NCI-H748 (cell line): ENCODE results near the gene ZNF480.
"Not testable (repeated sequence)": the region's sequence is repeated elsewhere in the genome, so short reads cannot be mapped to it uniquely, and the experiment has no call there.

ENCODE experiments used
- DNase-seq: peaks from one replicate; lab custom pipeline; 2025; ENCODE audit not compliant: unreplicated experiment; lab: John Stamatoyannopoulos, UW

ZNF480 gene

GRCh38 chr19:52296773-52297600 lies at the start of gene ZNF480:
Gene ZNF480 (plus strand): TSS chr19:52297169. CDS start chr19:52300413, 3,244 bp downstream.
- peak; percentile 93 for DNase-seq

- peak; percentile 73 for DNase-seq
Measured at GRCh38 chr19:52248241-52248640, 48.7 kb upstream of the ZNF480 start.

- no peak for DNase-seq
Measured at GRCh38 chr19:52258426-52258825, 38.5 kb upstream of the ZNF480 start.

- not testable (repeated sequence) for DNase-seq
Measured at GRCh38 chr19:52265556-52265955, 31.4 kb upstream of the ZNF480 start.

- DNase-seq, result peak; percentile 98
Measured at GRCh38 chr19:52269338-52270261, 27.4 kb upstream of the ZNF480 start, which contains the start of gene ZNF766. Gene ZNF766 (plus strand): TSS chr19:52269587. CDS start chr19:52269614, 27 bp downstream.

- DNase-seq, result peak; percentile 38
Measured at GRCh38 chr19:52270266-52270885, 26.6 kb upstream of the ZNF480 start.

- DNase-seq, result no peak
Measured at GRCh38 chr19:52273301-52273700, 23.7 kb upstream of the ZNF480 start.

GRCh38 chr19:52274191-52274590 lies 22.8 kb upstream of the ZNF480 start:
- DNase-seq, result no peak

- DNase-seq, result no peak
Measured at GRCh38 chr19:52275988-52276387, 21.0 kb upstream of the ZNF480 start.

- no peak for DNase-seq
Measured at GRCh38 chr19:52277471-52277870, 19.5 kb upstream of the ZNF480 start.

GRCh38 chr19:52286256-52286655 lies 10.7 kb upstream of the ZNF480 start:
- no peak for DNase-seq

GRCh38 chr19:52291781-52292180 lies 5.2 kb upstream of the ZNF480 start:
- DNase-seq, result no peak

GRCh38 chr19:52292946-52293345 lies 4.0 kb upstream of the ZNF480 start:
- not testable (repeated sequence) for DNase-seq

GRCh38 chr19:52296400-52296772 lies 583 bp upstream of the ZNF480 start:
- no peak for DNase-seq

- no peak for DNase-seq
Measured at GRCh38 chr19:52297601-52298364, 814 bp downstream of the ZNF480 start.

GRCh38 chr19:52307275-52307674 lies 10.3 kb downstream of the ZNF480 start:
- DNase-seq, result peak; percentile 37

GRCh38 chr19:52322429-52322828 lies 25.5 kb downstream of the ZNF480 start:
- DNase-seq, result no peak

GRCh38 chr19:52331757-52332156 lies 34.8 kb downstream of the ZNF480 start:
- DNase-seq, result no peak

GRCh38 chr19:52335768-52336116 lies 38.8 kb downstream of the ZNF480 start:
- DNase-seq, result no peak

GRCh38 chr19:52336117-52336790 lies 39.3 kb downstream of the ZNF480 start, which contains the start of gene ZNF610:
Gene ZNF610 (plus strand): TSS chr19:52336243. CDS start chr19:52349173, 12,930 bp downstream.
- DNase-seq, result peak; percentile 91
